CD14-positive monocyte (primary cell): ENCODE measurements around the gene RRAD. TPM values are rescaled to one million over a fixed set of nuclear protein-coding genes. Genes with fewer than 3 reads are reported as not detected.

Experiments
- DNase-seq, 3 donors: peaks; one replicate each; pipeline ENCODE4 v3.0.0-alpha.2; 2011 to 2022
- H2AFZ ChIP-seq: 2 replicates; pipeline ENCODE4 v1.6.0; 2012; ENCODE audit warnings: mild to moderate bottlenecking, low read depth, low read length, inconsistent platforms; ENCODE audit not compliant: insufficient read depth, poor library complexity, severe bottlenecking
- H3K27ac ChIP-seq, 2 donors: 1 replicate in 1 of 2; 2 replicates in 1 of 2; pipeline ENCODE4 v1.5.1; 2012 to 2013; ENCODE audit warnings: low read length in 2 of 2, control low read depth in 1 of 2, inconsistent platforms in 1 of 2, low read depth in 1 of 2, mild to moderate bottlenecking in 1 of 2
- H3K27me3 ChIP-seq, 2 donors: one replicate each; pipeline versions ENCODE4 v1.6.0 to v1.6.1; 2011 to 2013; ENCODE audit warnings: low read length in 2 of 2; ENCODE audit not compliant: control insufficient read depth in 2 of 2, insufficient read depth in 2 of 2
- H3K36me3 ChIP-seq, 2 donors: replicated peaks in 1 of 2; 1 replicate in 1 of 2; 2 replicates in 1 of 2; pipeline versions ENCODE4 v1.5.1 to v1.6.1; 2012 to 2013; ENCODE audit warnings: low read length in 2 of 2, control low read depth in 1 of 2, inconsistent platforms in 1 of 2, mild to moderate bottlenecking in 1 of 2; ENCODE audit not compliant: insufficient read depth in 2 of 2, control insufficient read depth in 1 of 2
- H3K4me1 ChIP-seq, 2 donors: 1 replicate in 1 of 2; 2 replicates in 1 of 2; pipeline versions ENCODE4 v1.5.1 to v1.6.1; 2012 to 2013; ENCODE audit warnings: low read length in 2 of 2, control low read depth in 1 of 2, inconsistent platforms in 1 of 2, mild to moderate bottlenecking in 1 of 2, moderate library complexity in 1 of 2; ENCODE audit not compliant: insufficient read depth in 2 of 2, control insufficient read depth in 1 of 2
- H3K4me2 ChIP-seq: replicated peaks from 2 replicates; pipeline ENCODE3; 2012; ENCODE audit warnings: low read length, moderate library complexity, mild to moderate bottlenecking; ENCODE audit not compliant: poor library complexity, severe bottlenecking; ENCODE audit errors: extremely low read depth
- H3K4me3 ChIP-seq, 3 experiments: fragments of 200-600 bp in 1 of 3; sonication (generic) in 1 of 3; replicated peaks in 1 of 3; 1 replicate in 2 of 3; 2 replicates in 1 of 3; pipeline ENCODE4 v1.5.1; 2011 to 2013; ENCODE audit warnings: low read length in 3 of 3, mild to moderate bottlenecking in 3 of 3, control low read depth in 2 of 3, low read depth in 2 of 3, inconsistent platforms in 1 of 3, moderate library complexity in 1 of 3
- H3K79me2 ChIP-seq: 2 replicates; pipeline ENCODE4 v1.6.0; 2012; ENCODE audit warnings: mild to moderate bottlenecking, control low read depth, inconsistent platforms, low read length, moderate library complexity; ENCODE audit not compliant: insufficient read depth
- H3K9ac ChIP-seq: 2 replicates; pipeline ENCODE4 v1.6.0; 2017; ENCODE audit warnings: low read length, mild to moderate bottlenecking; ENCODE audit not compliant: insufficient read depth, poor library complexity, severe bottlenecking
- H3K9me3 ChIP-seq, 2 donors: replicated peaks in 1 of 2; 1 replicate in 1 of 2; 2 replicates in 1 of 2; pipeline versions ENCODE4 v1.5.1 to v1.6.1; 2012 to 2013; ENCODE audit warnings: low read length in 2 of 2, control low read depth in 1 of 2; ENCODE audit not compliant: control insufficient read depth in 1 of 2, insufficient read depth in 1 of 2
- H4K20me1 ChIP-seq: 2 replicates; pipeline ENCODE4 v1.6.0; 2012; ENCODE audit warnings: mild to moderate bottlenecking, low read length, control low read depth, moderate library complexity; ENCODE audit not compliant: insufficient read depth
- H3K27ac Mint-ChIP-seq, 7 donors: one replicate each; pipeline ENCODE4 v1.8.0; 2020; ENCODE audit warnings: mild to moderate bottlenecking in 7 of 7, mixed read lengths in 7 of 7, moderate library complexity in 6 of 7, inconsistent platforms in 2 of 7
- H3K27me3 Mint-ChIP-seq, 3 donors: one replicate each; pipeline ENCODE4 v1.8.0; 2021 to 2022; ENCODE audit warnings: low read depth in 3 of 3, mild to moderate bottlenecking in 3 of 3, mixed read lengths in 3 of 3, moderate library complexity in 3 of 3, inconsistent platforms in 1 of 3
- H3K36me3 Mint-ChIP-seq, 2 donors: one replicate each; pipeline ENCODE4 v1.8.0; 2020; ENCODE audit warnings: mixed read lengths in 2 of 2, inconsistent platforms in 1 of 2, mild to moderate bottlenecking in 1 of 2
- H3K4me1 Mint-ChIP-seq: one replicate; pipeline ENCODE4 v1.8.0; 2020; ENCODE audit warnings: mild to moderate bottlenecking, mixed read lengths
- H3K4me3 Mint-ChIP-seq, 2 donors: one replicate each; pipeline ENCODE4 v1.8.0; 2020; ENCODE audit warnings: mild to moderate bottlenecking in 2 of 2, mixed read lengths in 2 of 2, moderate library complexity in 1 of 2
- H3K9me3 Mint-ChIP-seq, 7 donors: one replicate each; pipeline ENCODE4 v1.8.0; 2020 to 2022; ENCODE audit warnings: mixed read lengths in 7 of 7, mild to moderate bottlenecking in 6 of 7, moderate library complexity in 6 of 7, inconsistent platforms in 2 of 7
- CTCF ChIP-seq: fragments of 200-600 bp; IDR thresholded peaks from one replicate; pipeline ENCODE4 v1.8.0; 2022; ENCODE audit warnings: antibody characterized with exemption, mild to moderate bottlenecking
- WGBS: methylation state at CpG from one replicate; pipeline ENCODE4 v1.1.5; 2013; ENCODE audit warnings: missing lambda C conversion rate; ENCODE audit not compliant: insufficient coverage; 5-methylcytosine and 5-hydroxymethylcytosine counted together
- intact Hi-C, 2 donors: fragments of 100-400 bp; cut with micrococcal nuclease; formaldehyde crosslinking; loops; one replicate each; pipeline versions ENCODE4 v1.15.0 to v1.15.1; 2023
- polyA plus RNA-seq, 3 donors: library from polyadenylated mRNA; depleted of rRNA in 1 of 3; unstranded in 2 of 3; stranded (reverse) in 1 of 3; fragments of 300-500 nt in 2 of 3; fragments of >200 nt in 1 of 3; fragmentation: Illumina TruSeq in 2 of 3; gene quantifications; 1 replicate in 2 of 3; 2 replicates in 1 of 3; pipeline ENCODE4 v1.2.3, GENCODE V29; 2012 to 2021

RRAD gene
- polyA plus RNA-seq, 3 donors, result 0.42 to 1.9 (median 0.55) TPM

GRCh38 chr16:66880288-66881013 lies 44.9 kb downstream of the RRAD start, which contains the start of gene PDP2:
Gene PDP2 (plus strand): TSS chr16:66880515. CDS start chr16:66884285, 3,770 bp downstream.
- H3K27me3 ChIP-seq, result peaks cover 8 to 55% of the 10 kb centered on the region in 2 donors
- peaks cover 12 to 15% of the 10 kb centered on the region in 2 donors for H3K36me3 Mint-ChIP-seq
- WGBS, result under 1% methylated on average over 57 of the region's 58 CpGs
- peak within 1 kb of the TSS; percentile 93 for H2AFZ ChIP-seq
- peaks cover 3 to 16% (median 9%) of the 10 kb centered on the region in 7 donors for H3K9me3 Mint-ChIP-seq
- peak within 1 kb of the TSS in 5 of 7 donors; percentile 30 to 75 (median 58) for H3K27ac Mint-ChIP-seq
- peaks cover 3 to 11% of the 10 kb centered on the region in 2 donors for H3K36me3 ChIP-seq
- H3K79me2 ChIP-seq, result no peaks in the 10 kb centered on the region
- H3K9me3 ChIP-seq, result peaks cover 5 to 7% of the 10 kb centered on the region in 2 donors
- H3K4me1 Mint-ChIP-seq, result peaks cover 22% of the 10 kb centered on the region
- intact Hi-C loops, result no loop called here
- TF ChIP-seq CTCF, result no peak
- DNase-seq, result peak; percentile 83 to 90 (median 86)
- H4K20me1 ChIP-seq, result no peaks in the 10 kb centered on the region
- H3K4me3 ChIP-seq, result peak within 1 kb of the TSS; percentile 54 to 87 (median 56)
- peak within 1 kb of the TSS; percentile 96 to 99 for H3K4me3 Mint-ChIP-seq
- H3K27ac ChIP-seq, result no peak within 1 kb of the TSS
- peaks cover 50 to 62% (median 55%) of the 10 kb centered on the region in 3 donors for H3K27me3 Mint-ChIP-seq
- peak within 1 kb of the TSS; percentile 64 for H3K9ac ChIP-seq
- H3K4me1 ChIP-seq, result peaks cover 23 to 29% of the 10 kb centered on the region in 2 donors
- peak within 1 kb of the TSS; percentile 93 for H3K4me2 ChIP-seq

- no peak overlapping the region for H3K27ac ChIP-seq
- H3K9ac ChIP-seq, result no peak overlapping the region
- Mint-ChIP-seq H3K36me3 (peaks cover 0 to 2% of the 10 kb centered on the region in 2 donors), H3K9me3 (peaks cover 3 to 16% (median 9%) of the 10 kb centered on the region in 7 donors), H3K27me3 (peaks cover 61 to 78% (median 67%) of the 10 kb centered on the region in 3 donors), H3K4me1 (peaks cover 31% of the 10 kb centered on the region), H3K27ac (peak overlapping the region in 1 of 7 donors; percentile 60), H3K4me3 (peak overlapping the region in 1 of 2 donors; percentile 62)
- peak in 1 of 3 donors; percentile 25 for DNase-seq
- H3K4me2 ChIP-seq, result no peak overlapping the region
- no peak overlapping the region for H3K4me3 ChIP-seq
- peaks cover 13 to 63% of the 10 kb centered on the region in 2 donors for H3K27me3 ChIP-seq
- WGBS, result 0% methylated on average over 2 of the region's 5 CpGs
- no peak for TF ChIP-seq CTCF
- no peaks in the 10 kb centered on the region for H3K36me3 ChIP-seq
- H3K79me2 ChIP-seq, result no peaks in the 10 kb centered on the region
- intact Hi-C loops, result no loop called here
- H3K4me1 ChIP-seq, result peaks cover 30 to 45% of the 10 kb centered on the region in 2 donors
- H4K20me1 ChIP-seq, result no peaks in the 10 kb centered on the region
- H2AFZ ChIP-seq, result no peak overlapping the region
- peaks cover 5 to 7% of the 10 kb centered on the region in 2 donors for H3K9me3 ChIP-seq
Measured at GRCh38 chr16:66878067-66878466, 47.3 kb downstream of the RRAD start.
